GM21786 (cell line): ENCODE data around the gene GPR22.

Source experiments
- ATAC-seq: cut with Tn5 transposase; IDR thresholded peaks from one replicate; pipeline ENCODE4 v1.9.1; 2021; ENCODE audit not compliant: unreplicated experiment

Gene GPR22

DNA sequence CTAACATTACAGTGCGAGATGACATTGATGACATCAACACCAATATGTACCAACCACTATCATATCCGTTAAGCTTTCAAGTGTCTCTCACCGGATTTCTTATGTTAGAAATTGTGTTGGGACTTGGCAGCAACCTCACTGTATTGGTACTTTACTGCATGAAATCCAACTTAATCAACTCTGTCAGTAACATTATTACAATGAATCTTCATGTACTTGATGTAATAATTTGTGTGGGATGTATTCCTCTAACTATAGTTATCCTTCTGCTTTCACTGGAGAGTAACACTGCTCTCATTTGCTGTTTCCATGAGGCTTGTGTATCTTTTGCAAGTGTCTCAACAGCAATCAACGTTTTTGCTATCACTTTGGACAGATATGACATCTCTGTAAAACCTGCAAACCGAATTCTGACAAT, 4.3 kb downstream of the GPR22 start:
- ATAC-seq, result no peak

DNA sequence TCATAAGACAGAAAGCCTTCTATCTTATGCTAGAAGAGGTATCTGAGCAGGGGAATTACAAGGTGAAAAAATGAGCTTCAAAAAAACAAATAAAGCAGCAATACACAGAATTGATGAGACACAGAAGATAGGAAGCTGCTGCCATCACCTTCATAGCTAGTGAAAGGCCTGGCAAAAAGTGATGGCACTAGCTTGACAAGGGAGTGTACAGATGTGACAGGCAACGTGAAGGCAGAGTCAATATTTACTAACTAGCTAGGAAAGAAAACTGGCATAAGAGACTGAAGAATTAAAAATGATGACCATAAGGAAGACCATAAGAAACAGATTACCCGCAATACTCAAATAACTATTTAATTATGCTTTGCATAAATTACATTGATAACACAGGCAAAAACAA, 9.4 kb downstream of the GPR22 start:
- ATAC-seq, result no peak

GRCh38 chr7:107480932-107481331, 11.1 kb downstream of the GPR22 start:
- no peak for ATAC-seq

DNA sequence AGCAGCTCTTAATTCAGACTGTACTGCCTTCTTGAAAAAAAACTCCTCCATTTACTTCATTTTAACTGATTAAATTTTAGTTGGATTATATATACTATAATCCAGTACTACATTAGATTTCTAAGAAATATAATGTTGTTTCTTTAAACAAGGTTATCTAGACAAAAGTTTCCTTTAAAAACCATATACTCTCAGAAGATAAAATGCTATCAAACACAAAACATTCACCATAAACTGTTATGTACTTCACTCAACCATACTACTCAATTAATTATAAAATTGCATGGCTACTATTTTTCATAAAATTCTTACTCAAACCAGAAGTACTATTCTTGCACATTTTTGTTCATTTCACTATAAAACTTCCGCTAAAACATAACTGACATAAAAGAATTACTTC, 12.7 kb downstream of the GPR22 start:
- ATAC-seq, result no peak

- no peak for ATAC-seq
These were observed 16.2 kb downstream of the GPR22 start for GRCh38 chr7:107486041-107486440.

DNA sequence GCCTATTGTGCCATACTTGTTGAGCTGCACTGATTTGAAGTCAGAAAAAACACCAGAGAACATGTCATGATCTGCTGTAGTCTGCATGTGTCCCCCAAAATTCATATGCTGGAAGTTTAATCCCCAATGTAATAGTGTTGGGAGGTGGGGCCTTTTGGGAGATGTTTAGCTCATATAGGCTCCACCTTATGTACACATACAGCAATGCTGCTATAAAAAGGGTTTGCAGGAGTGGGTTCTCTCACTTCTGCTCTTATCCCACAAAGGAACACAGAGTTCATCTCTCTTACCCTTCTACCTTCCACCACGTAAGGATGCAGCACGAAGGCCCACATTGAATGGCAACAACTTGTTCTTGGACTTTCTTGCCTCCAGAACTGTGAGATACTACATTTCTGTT, 23.0 kb downstream of the GPR22 start:
- no peak for ATAC-seq

GRCh38 chr7:107494315-107494751, 24.5 kb downstream of the GPR22 start:
- ATAC-seq, result no peak

DNA sequence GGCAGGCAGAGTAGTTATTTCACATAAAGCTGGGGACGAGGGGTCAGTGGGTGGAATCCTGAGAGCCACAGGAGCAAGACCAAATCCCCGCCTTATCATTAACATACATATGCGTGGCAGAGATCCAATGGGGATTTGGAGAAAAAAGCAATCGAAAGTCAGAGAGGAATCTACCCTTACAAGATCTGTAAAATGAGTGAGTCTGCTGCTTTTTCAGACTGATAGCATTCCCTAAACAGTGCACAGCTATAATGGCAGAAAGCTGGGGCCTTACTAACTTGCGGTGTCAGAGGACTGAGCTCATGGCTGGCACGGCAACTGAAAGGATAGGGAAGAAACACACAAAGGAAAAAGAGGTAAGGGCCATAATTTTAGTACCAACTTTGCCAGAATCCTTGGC, 25.0 kb downstream of the GPR22 start:
- ATAC-seq, result no peak

GRCh38 chr7:107495516-107495915, 25.7 kb downstream of the GPR22 start:
- ATAC-seq, result no peak

- ATAC-seq, result no peak
These were observed 29.9 kb downstream of the GPR22 start for GRCh38 chr7:107499731-107500130.

- ATAC-seq, result no peak
These were observed 31.7 kb downstream of the GPR22 start for GRCh38 chr7:107501593-107501992.

GRCh38 chr7:107502154-107502553, 32.3 kb downstream of the GPR22 start:
- no peak for ATAC-seq

GRCh38 chr7:107502797-107503196, 32.9 kb downstream of the GPR22 start:
- no peak for ATAC-seq

- no peak for ATAC-seq
These were observed 33.8 kb downstream of the GPR22 start for GRCh38 chr7:107503687-107504086.

DNA sequence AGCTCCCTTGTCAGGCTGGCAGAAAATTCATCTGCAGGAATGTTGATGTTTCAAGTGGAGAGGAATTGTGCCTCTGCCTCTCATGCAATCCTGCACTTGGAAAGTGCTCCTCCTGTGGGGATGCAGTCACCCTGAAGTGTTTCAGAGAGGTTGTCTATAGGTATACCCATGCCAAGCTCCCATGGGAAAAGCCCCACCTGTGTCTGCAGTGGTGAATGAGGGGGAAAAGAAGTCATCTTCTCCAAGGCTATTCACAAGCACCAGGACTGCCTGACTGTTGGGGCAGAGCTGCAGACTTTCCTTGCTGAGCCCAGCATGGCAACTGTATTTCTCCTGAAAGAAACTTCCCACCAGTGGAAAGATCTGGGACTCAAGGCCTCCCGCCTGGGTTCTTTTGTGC, 35.5 kb downstream of the GPR22 start:
- no peak for ATAC-seq

DNA sequence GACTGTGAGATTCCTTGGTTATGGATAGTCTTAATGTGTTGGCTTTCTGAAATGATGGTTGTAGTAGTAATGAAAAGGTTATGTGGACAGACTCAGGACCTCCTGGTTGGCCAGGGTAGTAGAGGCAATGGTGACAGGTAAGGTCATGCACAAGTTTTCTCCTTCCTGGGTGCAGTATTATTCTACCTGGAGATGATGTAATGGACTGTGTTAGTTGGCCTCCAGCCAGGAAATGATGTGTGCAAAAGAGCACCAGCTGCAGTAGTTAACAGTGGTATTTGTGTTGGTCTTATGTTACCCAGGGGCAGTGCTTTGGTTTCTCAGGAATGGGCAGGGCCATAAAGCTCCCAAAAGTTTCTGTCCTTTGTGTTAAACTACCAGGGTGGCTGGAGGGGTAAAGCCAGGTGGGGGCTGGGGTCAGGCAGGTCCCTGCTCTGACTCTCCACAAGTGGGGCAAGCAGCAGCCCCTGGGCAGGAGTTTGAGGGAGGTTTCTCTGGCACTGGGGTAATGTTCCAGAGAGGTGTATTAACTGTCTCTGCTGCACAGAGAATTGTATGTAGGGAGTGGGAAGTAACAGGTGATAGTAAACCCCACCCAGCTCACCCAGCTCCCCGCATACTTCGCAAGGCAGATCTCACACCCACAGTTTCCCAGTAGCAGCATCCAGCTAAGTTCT, 36.3 kb downstream of the GPR22 start:
- no peak for ATAC-seq

- no peak for ATAC-seq
These were observed 37.0 kb downstream of the GPR22 start for GRCh38 chr7:107506674-107507339.
